BE2C (cell line): ENCODE measurements around the gene PARD6A.
A peak's percentile ranks its signal among the peaks of the same experiment; 100 is the strongest.

Experiments used
- DNase-seq: peaks from one replicate; pipeline ENCODE4 v3.0.0-alpha.2; 2020
- H3K27me3 ChIP-seq: fragments of 250-450 bp; sonication (Bioruptor Pico); 2 replicates; pipeline ENCODE4 v1.5.1; 2020; ENCODE audit warnings: mild to moderate bottlenecking
- H3K36me3 ChIP-seq: fragments of 250-450 bp; sonication (Bioruptor Pico); 2 replicates; pipeline ENCODE4 v1.5.1; 2020; ENCODE audit warnings: mild to moderate bottlenecking
- H3K4me1 ChIP-seq: fragments of 250-450 bp; sonication (Bioruptor Pico); 2 replicates; pipeline ENCODE4 v1.5.1; 2020
- H3K4me3 ChIP-seq: 2 replicates; pipeline ENCODE4 v1.5.1; 2011; ENCODE audit warnings: low read depth, low read length
- H3K9me3 ChIP-seq: fragments of 250-450 bp; sonication (Bioruptor Pico); 2 replicates; pipeline ENCODE4 v1.5.1; 2020
- TF ChIP-seq, protein P1 (sequence below): IDR thresholded peaks from 2 replicates; pipeline ENCODE4 v1.5.1; 2012; ENCODE audit warnings: mild to moderate bottlenecking, low read depth, low read length

The PARD6A gene

DNA sequence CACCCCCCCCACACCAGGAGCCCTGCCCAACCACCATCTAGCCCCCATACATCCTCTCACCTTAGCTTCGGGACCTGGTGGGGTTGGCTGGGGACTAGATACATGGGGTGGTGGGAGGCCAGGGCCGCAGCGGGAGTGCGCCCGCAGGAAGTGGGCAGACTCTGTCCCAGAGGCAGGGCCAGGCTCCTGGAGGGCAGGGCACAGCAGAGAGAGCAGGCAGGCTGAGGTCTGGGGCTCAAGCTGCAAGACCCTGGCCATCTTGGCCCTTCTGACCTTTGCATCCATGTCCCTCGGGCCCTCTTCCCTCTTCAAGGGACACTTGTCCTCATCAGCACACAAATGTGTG is 3.1 kb downstream of the PARD6A start:
- Histone ChIP-seq H3K36me3 (no peaks in the 10 kb centered on the region; the same call in 1 of the 2 replicates), H3K4me1 (peaks cover 5% of the 10 kb centered on the region), H3K4me3 (no peak overlapping the region), H3K27me3 (no peaks in the 10 kb centered on the region), H3K9me3 (no peaks in the 10 kb centered on the region)
- TF ChIP-seq, protein P1, sequence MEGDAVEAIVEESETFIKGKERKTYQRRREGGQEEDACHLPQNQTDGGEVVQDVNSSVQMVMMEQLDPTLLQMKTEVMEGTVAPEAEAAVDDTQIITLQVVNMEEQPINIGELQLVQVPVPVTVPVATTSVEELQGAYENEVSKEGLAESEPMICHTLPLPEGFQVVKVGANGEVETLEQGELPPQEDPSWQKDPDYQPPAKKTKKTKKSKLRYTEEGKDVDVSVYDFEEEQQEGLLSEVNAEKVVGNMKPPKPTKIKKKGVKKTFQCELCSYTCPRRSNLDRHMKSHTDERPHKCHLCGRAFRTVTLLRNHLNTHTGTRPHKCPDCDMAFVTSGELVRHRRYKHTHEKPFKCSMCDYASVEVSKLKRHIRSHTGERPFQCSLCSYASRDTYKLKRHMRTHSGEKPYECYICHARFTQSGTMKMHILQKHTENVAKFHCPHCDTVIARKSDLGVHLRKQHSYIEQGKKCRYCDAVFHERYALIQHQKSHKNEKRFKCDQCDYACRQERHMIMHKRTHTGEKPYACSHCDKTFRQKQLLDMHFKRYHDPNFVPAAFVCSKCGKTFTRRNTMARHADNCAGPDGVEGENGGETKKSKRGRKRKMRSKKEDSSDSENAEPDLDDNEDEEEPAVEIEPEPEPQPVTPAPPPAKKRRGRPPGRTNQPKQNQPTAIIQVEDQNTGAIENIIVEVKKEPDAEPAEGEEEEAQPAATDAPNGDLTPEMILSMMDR, result no peak
- DNase-seq, result no peak

DNA sequence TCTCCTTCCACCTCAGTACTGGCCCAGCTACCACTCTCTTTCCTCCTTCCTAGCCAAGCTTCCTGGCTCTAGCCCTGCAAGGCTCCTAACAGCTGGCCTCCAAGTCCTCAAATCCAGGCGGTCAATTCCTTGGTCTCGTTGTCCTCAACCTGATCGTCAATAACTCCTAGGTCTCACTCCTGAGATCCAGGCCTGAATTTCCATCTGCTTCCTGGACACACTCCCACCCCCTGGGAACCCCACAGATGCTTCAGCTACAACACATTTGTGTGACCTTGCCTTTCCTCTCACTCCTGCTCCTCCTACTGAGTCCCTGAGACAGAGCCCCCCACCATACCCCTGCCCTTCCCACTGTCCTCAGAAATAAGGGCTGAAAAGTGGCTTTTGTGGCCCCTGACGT is 3.5 kb downstream of the PARD6A start:
- no peak for DNase-seq
- Histone ChIP-seq H3K36me3 (no peaks in the 10 kb centered on the region), H3K4me3 (no peak overlapping the region), H3K9me3 (no peaks in the 10 kb centered on the region), H3K27me3 (no peaks in the 10 kb centered on the region), H3K4me1 (peaks cover 5% of the 10 kb centered on the region)
- TF ChIP-seq, protein P1, result no peak

DNA sequence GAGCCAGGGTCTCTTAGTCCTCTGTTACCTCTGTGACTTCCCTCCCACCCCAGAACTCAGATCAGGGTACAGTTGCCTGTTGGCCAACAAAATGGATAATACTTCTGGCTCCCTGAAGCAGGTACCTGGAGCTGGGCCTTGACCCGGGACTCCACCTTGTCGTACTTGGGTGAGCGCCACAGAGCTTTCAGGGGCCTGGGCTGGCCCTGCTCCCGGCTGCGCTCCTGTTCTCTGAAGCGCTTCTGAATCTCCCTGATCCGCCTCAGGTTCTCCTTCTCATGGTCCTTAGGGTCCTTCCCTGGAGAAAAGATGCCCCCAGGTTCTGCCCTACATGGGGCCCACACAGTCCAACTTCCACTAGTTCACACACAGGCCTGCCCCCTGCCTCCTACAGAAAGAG is 4.1 kb downstream of the PARD6A start:
- TF ChIP-seq, protein P1, result no peak
- no peak for DNase-seq

DNA sequence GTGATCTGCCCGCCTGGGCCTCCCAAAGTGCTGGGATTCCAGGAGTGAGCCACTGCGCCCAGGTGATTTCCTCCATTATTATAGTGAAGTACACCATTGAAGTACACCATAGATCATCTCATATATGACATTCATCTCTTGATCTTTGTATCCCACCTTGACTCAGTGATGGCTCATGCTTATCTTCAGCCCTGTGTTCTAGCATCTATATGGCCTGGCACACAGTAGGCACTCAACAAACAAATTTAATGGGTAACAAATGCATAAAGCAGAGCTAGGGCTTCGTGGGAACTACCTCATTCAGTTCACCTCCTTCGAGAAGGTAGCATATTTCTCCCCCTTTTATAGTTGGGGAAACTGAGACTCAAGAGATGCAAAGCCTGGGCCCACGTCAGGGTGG is 4.8 kb downstream of the PARD6A start:
- TF ChIP-seq, protein P1, result no peak
- H3K9me3 ChIP-seq, result no peaks in the 10 kb centered on the region
- no peak for DNase-seq
- H3K27me3 ChIP-seq, result no peaks in the 10 kb centered on the region
- H3K4me1 ChIP-seq, result peaks cover 5% of the 10 kb centered on the region
- no peaks in the 10 kb centered on the region for H3K36me3 ChIP-seq
- peak overlapping the region; percentile 69 for H3K4me3 ChIP-seq

More for the DNA sequence above, 4.1 kb downstream of the PARD6A start:
- Histone ChIP-seq H3K4me1 (peaks cover 5% of the 10 kb centered on the region), H3K36me3 (no peaks in the 10 kb centered on the region), H3K27me3 (no peaks in the 10 kb centered on the region), H3K9me3 (no peaks in the 10 kb centered on the region), H3K4me3 (no peak overlapping the region)

DNA sequence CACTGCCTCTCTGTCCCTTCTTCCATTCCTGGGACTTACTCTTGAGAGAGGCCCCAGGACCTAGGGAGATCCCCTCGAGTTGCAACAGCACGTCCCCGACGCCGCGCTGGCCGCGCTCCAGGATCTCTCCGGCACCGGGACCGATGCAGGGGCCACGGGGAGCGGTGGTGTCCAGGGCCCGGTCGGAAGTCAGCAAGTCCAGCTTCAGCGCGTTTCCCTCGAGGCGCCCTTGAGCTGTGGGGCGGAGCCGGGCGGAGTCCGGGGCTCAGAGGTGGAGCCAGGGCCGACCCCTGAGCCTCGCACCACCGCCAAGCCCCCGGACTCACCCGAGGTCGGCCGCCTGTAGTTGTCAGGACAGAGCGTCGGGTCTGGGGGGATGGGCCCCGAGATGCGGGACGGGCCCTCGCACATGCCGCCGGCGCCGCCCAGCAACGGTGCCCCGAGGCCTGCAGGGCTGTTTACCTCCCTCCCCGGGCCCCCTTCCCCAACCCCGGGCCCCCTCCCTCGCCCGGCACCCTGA is 5.3 kb downstream of the PARD6A start:
- DNase-seq, result peak; percentile 59
- H3K9me3 ChIP-seq, result no peaks in the 10 kb centered on the region
- no peaks in the 10 kb centered on the region for H3K36me3 ChIP-seq
- H3K27me3 ChIP-seq, result no peaks in the 10 kb centered on the region
- TF ChIP-seq, protein P1, result no peak
- H3K4me1 ChIP-seq, result peaks cover 5% of the 10 kb centered on the region
- H3K4me3 ChIP-seq, result peak overlapping the region; percentile 69

DNA sequence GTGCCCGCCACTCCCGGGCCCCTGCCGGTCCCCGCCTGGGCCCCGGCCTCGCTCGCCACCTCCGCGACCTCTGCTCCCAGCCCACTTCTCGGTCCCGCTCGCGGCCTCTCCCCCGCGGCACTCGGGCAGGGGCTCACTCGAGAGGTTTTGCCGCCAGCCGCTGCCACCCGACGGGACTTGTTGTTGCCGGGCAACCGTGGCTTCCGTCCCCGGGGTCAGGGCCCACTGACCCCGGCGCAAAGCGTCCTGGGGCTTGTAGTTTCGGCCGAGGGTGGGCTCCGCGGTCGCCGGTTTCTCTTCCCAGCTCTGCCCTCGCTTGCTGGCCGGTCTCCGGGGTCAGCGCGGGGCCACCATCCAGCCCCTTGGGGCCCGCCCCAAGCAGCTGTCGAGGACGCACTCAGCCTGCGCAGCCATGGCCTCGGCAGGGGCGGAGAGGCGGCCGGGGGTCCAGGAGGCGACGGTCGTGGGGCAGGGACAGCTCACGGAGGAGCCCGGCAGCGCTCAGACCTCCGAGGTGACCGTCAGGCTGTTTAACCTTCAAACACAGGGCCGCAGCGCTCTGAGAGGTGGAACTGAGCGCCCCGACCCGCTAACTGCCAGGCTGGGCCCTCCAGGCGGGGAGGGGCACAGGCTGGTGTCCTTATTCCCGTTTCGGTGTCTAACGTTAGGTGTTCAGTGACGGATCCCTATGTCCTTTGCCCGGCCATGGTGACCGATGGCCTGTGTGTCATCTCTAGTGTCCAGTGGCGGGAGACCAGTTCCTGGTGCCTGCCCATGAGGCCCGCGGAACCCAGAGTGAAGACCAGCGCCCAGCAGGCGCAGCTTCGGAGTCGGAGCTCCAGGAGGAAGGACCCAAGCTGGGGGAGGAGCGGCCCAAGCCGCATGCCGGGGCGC is 6.0 kb downstream of the PARD6A start, which contains the start of the genes C16orf86 and ENKD1:
TSS of gene C16orf86 (plus strand) at position 256 of the 894 bp plus-strand sequence. CDS start at position 413, 157 bp downstream.
TSS of gene ENKD1 (minus strand) at position 192 of the 894 bp plus-strand sequence. CDS start 308 bp downstream, outside the sequence.
- H3K4me3 ChIP-seq, result peak within 1 kb of the TSS; percentile 69
- H3K27me3 ChIP-seq, result no peaks in the 10 kb centered on the region
- no peaks in the 10 kb centered on the region for H3K36me3 ChIP-seq
- H3K4me1 ChIP-seq, result peaks cover 5% of the 10 kb centered on the region
- no peaks in the 10 kb centered on the region for H3K9me3 ChIP-seq
- peak; percentile 93 for DNase-seq
- TF ChIP-seq, protein P1, result no peak
